Ishikawa (cell line): ENCODE data around the gene DNAJC5.

Experiments used
- CEBPB ChIP-seq: IDR thresholded peaks from 2 replicates; pipeline ENCODE4 v1.6.1; 2012
- CREB1 ChIP-seq: IDR thresholded peaks from 2 replicates; pipeline ENCODE4 v1.6.1; 2012; ENCODE audit warnings: low read depth
- EGR1 ChIP-seq: IDR thresholded peaks from 2 replicates; pipeline ENCODE4 v1.6.1; 2012
- EP300 ChIP-seq: IDR thresholded peaks from 2 replicates; pipeline ENCODE4 v1.6.1; 2012; ENCODE audit warnings: borderline replicate concordance
- FOXM1 ChIP-seq: IDR thresholded peaks from 2 replicates; pipeline ENCODE4 v1.6.1; 2012; ENCODE audit warnings: low read depth, borderline replicate concordance
- NFIC ChIP-seq: IDR thresholded peaks from 2 replicates; pipeline ENCODE4 v1.6.1; 2012
- RAD21 ChIP-seq: IDR thresholded peaks from 2 replicates; pipeline ENCODE4 v1.6.1; 2012; ENCODE audit warnings: low read depth
- TAF1 ChIP-seq: IDR thresholded peaks from 2 replicates; pipeline ENCODE4 v1.6.1; 2012; ENCODE audit warnings: low read depth, mild to moderate bottlenecking
- TCF12 ChIP-seq: IDR thresholded peaks from 2 replicates; pipeline ENCODE4 v1.6.1; 2012; ENCODE audit warnings: low read depth
- TEAD4 ChIP-seq: IDR thresholded peaks from 2 replicates; pipeline ENCODE4 v1.6.1; 2012
- YY1 ChIP-seq: IDR thresholded peaks from 2 replicates; pipeline ENCODE4 v1.6.1; 2012; ENCODE audit warnings: low read depth
- ZBTB7A ChIP-seq: IDR thresholded peaks from 2 replicates; pipeline ENCODE4 v1.6.1; 2012; ENCODE audit warnings: low read depth
- TF ChIP-seq, protein P1 (sequence below): IDR thresholded peaks from 2 replicates; pipeline ENCODE4 v1.6.1; 2012; ENCODE audit warnings: low read depth, mild to moderate bottlenecking
- TF ChIP-seq, protein P2 (sequence below): IDR thresholded peaks from 2 replicates; pipeline ENCODE4 v1.6.1; 2012
- TF ChIP-seq, protein P3 (sequence below): IDR thresholded peaks from 2 replicates; pipeline ENCODE4 v1.6.1; 2012

Gene DNAJC5

DNA sequence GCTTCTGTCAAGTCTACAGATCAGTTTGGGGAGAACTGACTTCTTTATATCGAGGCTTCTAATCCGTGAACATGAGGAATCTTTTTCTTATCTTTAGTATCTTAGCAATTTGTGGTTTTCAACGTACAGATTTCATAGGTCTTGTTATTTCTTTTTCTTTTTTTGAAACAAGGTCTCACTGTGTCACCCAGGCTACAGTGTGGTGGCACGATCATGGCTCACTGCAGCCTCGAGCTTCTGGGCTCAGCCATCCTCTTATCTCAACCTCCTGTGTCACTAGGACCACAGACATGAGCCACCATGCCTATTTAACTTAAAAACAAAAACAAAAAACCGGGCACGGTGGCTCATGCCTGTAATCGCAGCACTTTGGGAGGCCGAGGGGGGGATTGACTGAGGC is 29.3 kb downstream of the DNAJC5 start:
- TF ChIP-seq, protein P1, sequence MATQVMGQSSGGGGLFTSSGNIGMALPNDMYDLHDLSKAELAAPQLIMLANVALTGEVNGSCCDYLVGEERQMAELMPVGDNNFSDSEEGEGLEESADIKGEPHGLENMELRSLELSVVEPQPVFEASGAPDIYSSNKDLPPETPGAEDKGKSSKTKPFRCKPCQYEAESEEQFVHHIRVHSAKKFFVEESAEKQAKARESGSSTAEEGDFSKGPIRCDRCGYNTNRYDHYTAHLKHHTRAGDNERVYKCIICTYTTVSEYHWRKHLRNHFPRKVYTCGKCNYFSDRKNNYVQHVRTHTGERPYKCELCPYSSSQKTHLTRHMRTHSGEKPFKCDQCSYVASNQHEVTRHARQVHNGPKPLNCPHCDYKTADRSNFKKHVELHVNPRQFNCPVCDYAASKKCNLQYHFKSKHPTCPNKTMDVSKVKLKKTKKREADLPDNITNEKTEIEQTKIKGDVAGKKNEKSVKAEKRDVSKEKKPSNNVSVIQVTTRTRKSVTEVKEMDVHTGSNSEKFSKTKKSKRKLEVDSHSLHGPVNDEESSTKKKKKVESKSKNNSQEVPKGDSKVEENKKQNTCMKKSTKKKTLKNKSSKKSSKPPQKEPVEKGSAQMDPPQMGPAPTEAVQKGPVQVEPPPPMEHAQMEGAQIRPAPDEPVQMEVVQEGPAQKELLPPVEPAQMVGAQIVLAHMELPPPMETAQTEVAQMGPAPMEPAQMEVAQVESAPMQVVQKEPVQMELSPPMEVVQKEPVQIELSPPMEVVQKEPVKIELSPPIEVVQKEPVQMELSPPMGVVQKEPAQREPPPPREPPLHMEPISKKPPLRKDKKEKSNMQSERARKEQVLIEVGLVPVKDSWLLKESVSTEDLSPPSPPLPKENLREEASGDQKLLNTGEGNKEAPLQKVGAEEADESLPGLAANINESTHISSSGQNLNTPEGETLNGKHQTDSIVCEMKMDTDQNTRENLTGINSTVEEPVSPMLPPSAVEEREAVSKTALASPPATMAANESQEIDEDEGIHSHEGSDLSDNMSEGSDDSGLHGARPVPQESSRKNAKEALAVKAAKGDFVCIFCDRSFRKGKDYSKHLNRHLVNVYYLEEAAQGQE: no peak
- no peak for TF ChIP-seq TAF1
- TF ChIP-seq CEBPB: no peak
- no peak for TF ChIP-seq EP300
- TF ChIP-seq NFIC: no peak
- TF ChIP-seq, protein P2, sequence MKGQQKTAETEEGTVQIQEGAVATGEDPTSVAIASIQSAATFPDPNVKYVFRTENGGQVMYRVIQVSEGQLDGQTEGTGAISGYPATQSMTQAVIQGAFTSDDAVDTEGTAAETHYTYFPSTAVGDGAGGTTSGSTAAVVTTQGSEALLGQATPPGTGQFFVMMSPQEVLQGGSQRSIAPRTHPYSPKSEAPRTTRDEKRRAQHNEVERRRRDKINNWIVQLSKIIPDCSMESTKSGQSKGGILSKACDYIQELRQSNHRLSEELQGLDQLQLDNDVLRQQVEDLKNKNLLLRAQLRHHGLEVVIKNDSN: no peak
- TF ChIP-seq RAD21: no peak

DNA sequence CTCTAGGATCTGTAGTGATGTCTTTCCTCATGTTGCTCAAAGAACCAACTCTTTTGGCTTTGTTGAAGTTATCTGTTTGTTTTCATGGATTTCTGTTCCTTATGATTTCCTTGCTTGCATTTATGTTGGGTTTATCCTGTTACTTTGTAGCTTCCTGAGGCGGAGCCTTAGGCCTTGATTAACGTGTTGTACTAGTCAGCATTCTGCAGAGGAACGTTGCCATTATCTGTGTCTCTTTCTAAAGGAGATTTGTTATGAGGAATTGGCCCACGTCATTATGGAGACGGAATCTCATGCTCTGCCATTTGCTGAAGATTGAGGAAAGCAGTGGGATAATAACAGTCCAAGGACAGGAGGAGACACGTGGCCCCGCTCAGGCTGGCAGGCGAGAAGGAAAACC is 31.4 kb downstream of the DNAJC5 start:
- TF ChIP-seq ZBTB7A (no peak), TAF1 (no peak), CEBPB (no peak), RAD21 (no peak), CREB1 (no peak), TCF12 (no peak), YY1 (no peak), FOXM1 (no peak), EGR1 (no peak), NFIC (no peak), TEAD4 (no peak), EP300 (no peak)
- TF ChIP-seq, protein P2: no peak
- TF ChIP-seq, protein P1: no peak
- TF ChIP-seq, protein P3, sequence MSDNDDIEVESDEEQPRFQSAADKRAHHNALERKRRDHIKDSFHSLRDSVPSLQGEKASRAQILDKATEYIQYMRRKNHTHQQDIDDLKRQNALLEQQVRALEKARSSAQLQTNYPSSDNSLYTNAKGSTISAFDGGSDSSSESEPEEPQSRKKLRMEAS: no peak

DNA sequence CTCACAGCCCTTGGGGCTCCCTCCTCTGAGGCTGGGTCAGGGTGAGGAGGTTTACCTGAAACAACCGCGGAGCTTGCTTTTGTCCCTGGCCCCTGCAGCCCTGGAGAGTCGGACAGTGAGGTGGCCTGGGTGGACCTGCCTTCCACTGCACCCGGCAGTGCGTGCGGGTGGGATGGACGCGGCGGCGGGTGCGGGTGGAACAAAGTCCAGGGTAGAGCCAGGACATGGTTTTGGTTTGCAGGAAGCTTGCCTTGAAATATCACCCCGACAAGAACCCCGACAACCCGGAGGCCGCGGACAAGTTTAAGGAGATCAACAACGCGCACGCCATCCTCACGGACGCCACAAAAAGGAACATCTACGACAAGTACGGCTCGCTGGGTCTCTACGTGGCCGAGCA is 34.1 kb downstream of the DNAJC5 start:
- TF ChIP-seq TEAD4 (no peak), CEBPB (no peak), YY1 (no peak), ZBTB7A (no peak), TCF12 (no peak), RAD21 (no peak), NFIC (no peak), FOXM1 (no peak), TAF1 (no peak), CREB1 (no peak), EP300 (no peak), EGR1 (no peak)
- TF ChIP-seq, protein P2: no peak
- TF ChIP-seq, protein P1: no peak
- TF ChIP-seq, protein P3: no peak

DNA sequence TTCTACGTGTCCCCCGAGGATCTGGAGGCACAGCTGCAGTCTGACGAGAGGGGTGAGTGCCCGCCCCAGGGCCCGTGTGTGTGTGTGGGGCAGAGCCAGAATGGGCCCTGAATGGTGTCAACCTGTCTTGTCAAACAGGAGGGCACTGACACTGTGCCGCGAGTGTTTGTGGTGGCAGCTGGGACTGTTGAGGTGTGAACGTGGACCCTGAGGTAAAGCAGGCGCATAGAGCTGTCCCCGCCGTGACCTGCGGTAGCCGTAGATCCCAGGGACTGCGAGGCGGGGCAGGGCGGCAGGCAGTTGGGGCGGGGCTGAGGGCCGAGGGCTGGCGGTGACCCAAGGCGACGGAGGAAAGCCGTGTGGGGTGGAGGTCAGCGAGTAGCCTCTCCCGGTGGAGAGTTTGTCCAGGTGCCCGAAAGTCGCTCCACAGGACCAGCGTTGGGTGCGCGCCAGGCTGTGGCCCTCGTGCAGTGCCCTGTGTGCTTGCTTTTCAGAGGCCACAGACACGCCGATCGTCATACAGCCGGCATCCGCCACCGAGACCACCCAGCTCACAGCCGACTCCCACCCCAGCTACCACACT is 36.1 kb downstream of the DNAJC5 start:
- TF ChIP-seq TEAD4 (no peak), CEBPB (no peak), ZBTB7A (no peak), EGR1 (no peak), RAD21 (no peak), NFIC (no peak), EP300 (no peak), TAF1 (no peak), FOXM1 (no peak), CREB1 (no peak), TCF12 (no peak), YY1 (no peak)
- TF ChIP-seq, protein P1: no peak
- TF ChIP-seq, protein P2: no peak
- TF ChIP-seq, protein P3: no peak
